ENCODE results near the gene WDTC1. TPM values are rescaled to one million over a fixed set of nuclear protein-coding genes. Genes with fewer than 3 reads are reported as not detected.

WDTC1 gene
- total RNA-seq, 4 donors from 2014 or later = 36.0 to 62.5 (median 44.2) TPM

Small RNAs within 50 kb of the gene (small RNA-seq; reads per million reads assigned to genes)
- gene RF00019 (0 reads per million in 4 donors), gene RNU6-48P (0 reads per million in 4 donors), gene SNRPEP7 (0 reads per million in 4 donors)

Other genes with a start within 250 kb of the WDTC1 start
- 1 to 10 TPM in 2 of 4 donors, under 1 TPM in 1, not detected in 1; 0.80 to 4.1 (median 2.3) TPM for gene TRNP1, start 240.9 kb upstream of the WDTC1 start, total RNA-seq
- gene TENT5B, start 221.8 kb upstream of the WDTC1 start, total RNA-seq = 10 to 100 TPM in 1 of 4 donors, 1 to 10 TPM in 3; 5.2 to 22.5 (median 8.3) TPM
- gene SLC9A1, start 79.5 kb upstream of the WDTC1 start, total RNA-seq = 100 to 1,000 TPM in 2 of 4 donors, 10 to 100 TPM in 2; 17.9 to 140 (median 101) TPM
- 10 to 100 TPM; 14.6 to 41.0 (median 22.3) TPM for gene TMEM222, start 87.5 kb downstream of the WDTC1 start, total RNA-seq
- 1 to 10 TPM; 5.2 to 9.2 (median 6.9) TPM for gene SYTL1, start 107.4 kb downstream of the WDTC1 start, total RNA-seq
- gene MAP3K6, start 132.3 kb downstream of the WDTC1 start, total RNA-seq = 10 to 100 TPM; 13.5 to 35.5 (median 24.4) TPM
- 1 to 10 TPM in 2 of 4 donors, not detected in 2; 1.2 to 1.9 TPM for gene FCN3, start 140.2 kb downstream of the WDTC1 start, total RNA-seq
- not detected for gene CD164L2, start 148.7 kb downstream of the WDTC1 start, total RNA-seq
- gene GPR3, start 158.0 kb downstream of the WDTC1 start, total RNA-seq = not detected